ENCODE data around the gene PACRGL. TPM values are rescaled to one million over a fixed set of nuclear protein-coding genes. Genes with fewer than 3 reads are reported as not detected.

The PACRGL gene
- polyA plus RNA-seq (ENCODE audit: insufficient read depth in 1 of 5, insufficient read length in 5 of 5, low replicate concordance in 1 of 5): 10 to 100 TPM; 29.8 to 42.9 (median 37.7) TPM
- long read RNA-seq, donor 1, partial matches to known transcripts: 0 of 2 reads
- long read RNA-seq, donor 1, other reads (novel, unspliced or antisense): 0 of 2 reads
- long read RNA-seq, donor 2, partial matches to known transcripts: 0 of 1 reads
- long read RNA-seq, donor 2, other reads (novel, unspliced or antisense): 0 of 1 reads
- long read RNA-seq, donor 3, partial matches to known transcripts: 0 of 2 reads
- long read RNA-seq, donor 3, other reads (novel, unspliced or antisense): 0 of 2 reads
- long read RNA-seq, donor 4: 0 reads
- long read RNA-seq, donor 5: 0 reads
- long read RNA-seq, donor 6, partial matches to known transcripts: 0 of 1 reads
- long read RNA-seq, donor 6, other reads (novel, unspliced or antisense): 0 of 1 reads
- long read RNA-seq, donor 7: 0 reads
- long read RNA-seq, donor 8, partial matches to known transcripts: 0 of 1 reads
- long read RNA-seq, donor 8, other reads (novel, unspliced or antisense): 0 of 1 reads

DNA sequence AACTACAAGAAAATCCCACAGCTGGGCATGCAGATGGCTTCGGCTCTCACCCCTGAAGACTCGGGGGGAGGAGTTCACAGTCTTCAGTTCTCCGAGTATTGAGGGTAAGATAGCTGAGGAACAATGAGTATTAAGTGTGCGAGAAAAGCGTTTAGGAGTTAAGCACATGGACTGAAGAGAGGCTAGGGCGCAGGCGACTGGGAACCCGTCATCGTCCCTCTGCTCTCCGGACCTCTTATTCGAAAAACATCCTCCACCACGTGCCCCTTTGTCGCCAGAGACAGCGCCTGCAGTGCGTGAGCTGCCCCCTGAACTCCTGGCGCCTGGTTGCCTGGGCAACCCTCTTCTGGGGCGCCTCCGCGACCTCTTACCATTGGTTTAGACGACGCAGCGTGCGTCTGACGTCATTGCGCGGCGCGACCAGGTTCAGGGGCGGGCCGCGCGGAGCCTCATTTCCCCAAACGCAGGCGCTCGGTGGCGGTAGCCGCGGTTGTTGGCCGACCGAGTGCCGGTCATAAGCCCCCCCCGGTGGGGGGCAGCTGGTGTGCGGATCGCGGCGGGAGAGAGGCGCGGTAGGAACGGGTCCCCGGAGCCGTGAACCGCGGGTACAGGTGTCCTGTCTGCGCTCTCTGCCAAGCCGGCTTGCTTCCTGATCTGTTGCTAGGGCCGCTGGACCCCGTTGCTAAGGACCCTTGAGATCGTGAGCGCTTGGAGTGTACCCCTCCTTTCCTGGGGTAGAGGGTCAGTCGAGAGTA, at the start of gene PACRGL:
PACRGL (plus strand) TSS at position 452 of the 755 bp plus-strand sequence. CDS start 4,024 bp downstream, outside the sequence.
- peak; percentile 97 for DNase-seq

DNA sequence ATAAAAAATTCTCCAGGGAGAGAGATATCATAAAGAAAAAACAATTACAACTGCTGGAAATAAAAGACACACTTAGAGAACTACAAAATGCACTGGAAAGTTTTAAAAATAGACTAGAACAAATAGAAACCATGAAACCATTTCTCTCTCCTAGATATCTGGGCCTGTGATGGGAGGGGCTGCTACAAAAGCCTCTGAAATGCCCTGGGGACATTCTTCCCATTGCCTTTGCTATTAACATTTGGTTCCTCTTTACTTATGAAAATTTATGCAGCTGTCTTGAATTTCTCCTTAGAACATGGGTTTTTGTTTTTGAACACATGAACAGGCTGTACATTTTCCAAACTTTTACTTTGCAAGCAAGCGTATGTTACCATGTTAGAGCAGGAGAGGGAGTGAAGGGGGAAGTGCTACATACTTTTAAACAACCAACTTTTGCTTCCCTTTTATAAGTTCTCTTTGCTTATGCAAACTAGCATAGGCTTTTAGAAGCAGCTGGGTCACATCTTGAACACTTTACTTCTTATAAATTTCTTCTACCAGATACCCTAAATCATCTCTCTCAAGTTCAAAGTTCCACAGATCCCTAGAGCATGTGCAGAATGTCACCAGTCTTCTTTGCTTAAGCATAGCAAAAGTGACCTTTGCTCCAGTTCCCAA, 47.9 kb upstream of the PACRGL start:
- DNase-seq: no peak

DNA sequence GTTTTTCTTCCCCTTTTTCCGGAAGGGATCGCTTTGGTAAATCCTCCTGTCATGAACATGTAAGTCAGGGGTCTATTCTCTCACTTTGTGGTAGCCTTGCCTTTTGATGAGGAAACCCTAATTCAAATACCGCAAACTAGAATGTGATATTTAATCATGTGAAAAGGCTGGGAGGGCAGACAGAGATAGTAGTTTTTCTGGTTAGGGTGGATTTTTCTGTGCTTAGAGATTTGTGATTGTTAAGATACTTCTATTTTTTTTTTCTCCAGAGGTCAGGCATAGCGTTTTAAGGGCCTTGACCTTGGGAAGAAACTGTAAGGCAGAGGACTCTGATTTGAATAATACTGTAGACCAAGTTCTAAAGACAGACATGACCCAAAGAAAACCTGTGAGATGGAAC, 41.8 kb upstream of the PACRGL start:
- DNase-seq: no peak

DNA sequence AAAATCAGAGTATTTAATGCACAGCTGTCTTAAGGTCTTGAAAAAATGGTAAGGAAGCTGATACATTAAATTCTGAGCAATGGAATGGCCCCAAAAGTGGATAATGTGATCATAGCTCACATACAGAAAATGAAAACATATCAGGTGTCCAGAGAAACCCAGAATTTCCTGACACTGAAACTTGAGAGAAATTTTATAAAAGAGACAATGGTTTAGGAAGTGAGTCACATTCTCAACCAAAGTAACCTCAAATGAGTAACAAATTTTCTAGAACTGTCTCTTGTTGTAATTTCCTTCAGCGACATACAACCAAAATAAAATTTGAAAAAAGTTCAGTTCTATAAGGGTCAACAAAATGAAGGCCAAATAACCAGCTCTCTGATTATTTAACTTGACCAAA, 37.4 kb upstream of the PACRGL start:
- no peak for DNase-seq

DNA sequence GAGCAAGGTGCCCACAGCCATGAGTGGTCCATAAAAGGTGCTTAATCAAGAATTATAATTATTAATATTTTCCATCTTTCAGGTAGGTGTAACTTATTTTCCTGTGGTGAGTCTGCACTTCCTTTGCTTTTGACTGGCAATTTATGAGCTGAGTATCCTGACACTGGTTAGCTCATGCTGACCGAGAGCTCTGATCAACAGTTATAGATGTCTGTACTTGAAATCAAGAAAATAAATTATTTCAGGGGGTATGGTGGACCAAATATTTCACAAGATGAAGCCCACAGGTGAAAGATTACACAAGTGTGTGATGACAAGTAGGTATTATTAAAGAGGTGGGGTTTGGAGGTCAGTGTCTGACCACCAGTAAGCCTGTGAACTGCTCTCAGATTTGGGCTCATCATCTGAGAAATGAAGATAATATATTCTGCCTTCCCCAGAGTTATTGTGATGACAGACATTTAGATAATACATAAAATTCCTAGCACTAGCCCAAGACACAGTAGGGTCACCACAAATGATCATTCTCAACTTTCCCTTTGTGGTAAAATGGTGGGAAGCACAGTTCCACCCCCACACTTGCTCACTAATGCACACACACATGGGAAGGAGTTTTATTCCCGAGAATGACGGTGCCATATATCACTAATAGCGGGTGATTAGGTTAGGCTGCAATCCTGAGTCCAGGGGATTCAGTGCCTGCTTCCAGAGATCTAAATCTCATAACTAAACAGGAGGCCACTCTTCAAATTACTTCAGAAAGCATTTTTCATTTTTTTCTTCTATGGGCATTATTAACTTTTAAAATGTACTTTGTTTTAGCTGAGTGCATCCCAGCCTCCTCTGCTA, 34.0 kb upstream of the PACRGL start:
- no peak for DNase-seq

DNA sequence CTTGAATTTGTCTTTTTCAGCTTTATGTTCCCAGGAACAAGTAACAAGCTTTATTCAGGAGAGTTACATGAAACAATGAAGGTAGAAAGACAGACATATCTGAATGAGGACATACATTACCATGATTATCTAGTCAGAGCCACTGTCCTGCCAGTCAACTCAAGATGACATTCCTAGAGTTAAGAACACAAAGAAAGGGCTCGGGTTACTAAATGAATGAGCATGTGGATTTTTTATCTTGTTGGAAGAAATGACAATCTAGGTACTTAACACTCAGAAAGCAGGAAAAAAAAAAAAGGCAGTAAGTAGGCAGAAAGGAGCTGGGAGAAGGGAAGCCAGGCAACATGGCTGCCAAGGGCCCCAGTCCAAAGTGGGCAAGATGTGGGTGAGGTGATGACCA, 28.0 kb upstream of the PACRGL start:
- DNase-seq: no peak

DNA sequence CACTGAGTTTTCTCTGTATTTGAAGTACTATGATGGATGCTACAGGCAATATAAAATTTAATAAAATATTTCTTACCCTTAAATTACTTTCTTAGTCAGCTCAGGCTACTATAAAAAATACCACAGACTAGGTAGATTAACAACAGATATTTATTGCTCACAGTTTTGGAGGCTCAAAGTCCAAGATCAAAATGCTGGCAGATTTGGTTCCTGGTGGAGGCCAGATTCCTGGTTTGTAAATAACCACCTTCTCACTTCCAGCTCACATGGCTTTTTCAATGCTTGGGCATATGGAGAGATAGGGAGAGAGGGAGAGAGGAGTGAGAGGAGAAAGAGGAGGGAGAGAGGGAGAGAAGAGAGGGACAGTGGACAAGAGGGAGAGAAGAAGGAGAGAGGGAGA, 24.5 kb upstream of the PACRGL start:
- no peak for DNase-seq

DNA sequence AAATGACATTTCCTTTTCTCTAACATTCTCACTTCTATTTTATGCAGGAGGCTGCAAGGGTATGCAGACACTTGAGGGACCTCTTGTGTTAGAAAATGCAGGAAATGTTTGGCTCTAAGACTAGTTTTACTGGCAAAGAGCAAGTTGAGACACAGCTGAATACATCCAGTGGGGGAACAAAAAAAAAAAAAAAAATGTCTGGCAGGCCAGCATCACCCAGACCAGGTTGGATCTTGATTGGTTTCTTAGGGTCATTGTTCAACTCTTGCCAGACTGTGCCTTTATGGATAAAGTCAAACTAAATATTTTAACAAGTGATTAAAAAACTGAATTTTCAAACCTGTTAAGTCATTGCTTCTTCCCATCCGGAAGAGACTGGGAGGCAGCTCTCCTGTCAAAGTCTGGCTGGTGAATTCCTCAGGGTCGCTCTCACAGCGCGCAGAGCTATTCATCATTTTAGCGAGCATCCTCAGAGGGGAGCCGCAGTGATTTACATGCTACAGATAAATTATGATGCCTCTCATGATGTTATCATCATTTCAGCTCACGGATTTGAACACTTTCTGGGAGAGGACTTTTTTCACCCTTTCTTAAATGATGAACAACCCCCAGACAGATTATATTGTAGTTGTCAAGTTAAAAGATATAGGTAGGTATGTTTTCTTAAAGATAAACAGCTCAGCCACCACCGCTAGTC, 23.6 kb upstream of the PACRGL start:
- DNase-seq: no peak

DNA sequence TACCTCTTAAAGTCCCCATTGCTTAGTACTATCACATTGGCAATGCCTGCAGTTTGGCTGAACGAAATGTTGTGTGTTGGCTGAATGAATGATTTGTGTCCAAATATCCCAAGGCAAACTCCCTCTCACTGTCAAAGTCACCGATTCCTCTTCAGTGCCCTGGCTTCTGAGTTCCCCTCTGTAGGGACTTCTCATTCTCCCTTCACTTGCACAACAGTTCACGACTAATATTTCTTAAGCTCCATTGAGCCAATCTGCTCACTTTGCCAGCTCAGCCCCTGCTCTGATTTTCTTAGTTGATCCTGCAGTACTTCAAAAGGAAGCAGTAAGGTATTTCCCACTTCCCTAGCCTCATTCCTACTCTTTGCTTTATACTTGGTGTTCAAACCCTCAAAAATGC, 21.9 kb upstream of the PACRGL start:
- no peak for DNase-seq

DNA sequence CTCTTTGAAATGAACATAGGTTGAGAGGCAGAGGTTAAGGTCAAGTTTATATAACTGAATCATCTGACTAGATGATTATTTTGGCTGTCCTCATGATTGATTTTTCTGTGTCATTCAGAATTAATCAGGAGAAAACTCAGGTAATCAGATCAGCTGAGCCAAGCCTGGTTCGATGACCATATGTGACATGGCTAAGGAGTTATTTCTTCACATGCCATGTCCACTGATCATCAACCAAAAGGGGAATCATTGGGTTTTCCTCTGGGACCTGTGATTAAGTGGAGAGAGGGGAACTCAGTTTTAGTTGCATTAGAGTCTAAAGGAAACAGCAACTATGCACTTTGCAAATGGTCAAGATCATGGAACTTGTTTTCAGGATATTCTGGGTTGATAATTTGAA, 20.3 kb upstream of the PACRGL start:
- DNase-seq: no peak

DNA sequence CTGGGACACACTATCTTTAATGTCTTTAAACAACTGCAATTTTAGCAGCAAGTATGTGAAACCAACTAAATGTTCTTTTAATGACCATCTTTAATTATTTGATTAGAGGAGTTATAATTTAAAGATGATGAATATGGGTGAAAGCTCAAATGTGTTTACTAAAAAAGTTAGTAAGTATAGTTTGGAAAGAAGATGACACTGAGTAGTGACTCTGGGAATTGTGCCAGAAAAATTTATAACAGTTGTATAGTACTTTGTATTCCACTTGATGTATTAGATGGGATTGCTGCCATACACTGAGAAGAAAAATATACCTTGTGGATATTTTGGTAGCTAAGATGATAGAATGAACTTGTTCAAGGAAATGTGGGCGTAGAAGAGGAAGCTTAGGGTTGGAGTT, 19.5 kb upstream of the PACRGL start:
- DNase-seq: peak; percentile 34 to 41

DNA sequence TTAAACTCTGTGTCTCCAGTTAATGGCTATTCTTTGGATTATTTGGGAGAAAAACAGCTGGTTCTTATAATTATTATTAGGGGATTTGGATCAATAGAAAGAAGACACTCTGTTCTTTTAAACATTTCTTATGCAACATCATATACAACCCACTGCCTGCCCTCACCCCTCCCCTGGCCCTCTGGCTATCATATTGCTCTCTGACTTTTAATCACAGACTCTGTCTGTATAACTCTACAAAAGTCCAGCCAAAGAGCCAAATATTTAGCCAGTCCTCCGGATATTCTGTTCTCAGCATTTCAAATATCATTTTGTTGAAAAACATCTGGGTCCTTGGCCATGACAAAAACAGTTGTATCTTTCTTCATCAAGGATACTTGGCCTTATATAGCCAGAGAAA, 19.0 kb upstream of the PACRGL start:
- peak; percentile 58 to 60 for DNase-seq

DNA sequence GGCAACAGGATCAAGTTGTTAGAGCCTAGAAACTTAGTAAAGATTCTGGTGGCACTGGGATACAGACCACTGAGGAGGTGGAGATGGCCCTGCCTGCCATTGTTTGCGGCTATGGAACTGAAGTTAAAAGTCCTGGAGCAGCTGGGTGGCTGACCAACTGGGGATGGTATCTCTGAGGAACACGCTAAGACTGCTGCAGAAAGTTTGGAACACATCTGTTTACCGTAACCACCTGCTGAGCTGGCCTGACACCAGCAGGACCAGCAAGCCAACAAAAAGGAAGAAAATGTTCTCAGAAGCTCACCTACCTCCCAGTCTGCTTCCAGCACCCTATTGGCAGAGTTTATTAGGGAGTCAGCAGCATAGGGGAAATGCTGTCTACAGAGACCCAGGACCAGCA, 17.4 kb upstream of the PACRGL start:
- DNase-seq: no peak

DNA sequence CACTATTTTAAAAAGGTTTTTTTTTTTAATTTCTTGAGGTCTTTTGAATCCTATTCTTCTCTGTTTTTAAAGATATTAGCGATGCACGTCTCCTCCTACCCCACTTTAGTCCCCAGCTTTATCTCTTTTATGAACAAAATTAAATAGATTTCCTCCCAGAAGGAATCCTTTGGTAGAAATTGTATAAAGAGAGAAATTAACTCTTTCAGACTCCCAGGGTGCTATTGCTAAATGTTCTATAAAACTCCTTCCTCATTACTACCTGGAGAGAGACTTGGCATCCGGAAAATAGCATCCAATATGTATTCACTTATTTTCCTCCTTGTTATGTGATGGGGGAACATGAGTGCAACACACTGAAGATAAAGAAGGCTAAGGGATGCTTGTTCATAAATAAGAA, 16.5 kb upstream of the PACRGL start:
- DNase-seq: no peak

DNA sequence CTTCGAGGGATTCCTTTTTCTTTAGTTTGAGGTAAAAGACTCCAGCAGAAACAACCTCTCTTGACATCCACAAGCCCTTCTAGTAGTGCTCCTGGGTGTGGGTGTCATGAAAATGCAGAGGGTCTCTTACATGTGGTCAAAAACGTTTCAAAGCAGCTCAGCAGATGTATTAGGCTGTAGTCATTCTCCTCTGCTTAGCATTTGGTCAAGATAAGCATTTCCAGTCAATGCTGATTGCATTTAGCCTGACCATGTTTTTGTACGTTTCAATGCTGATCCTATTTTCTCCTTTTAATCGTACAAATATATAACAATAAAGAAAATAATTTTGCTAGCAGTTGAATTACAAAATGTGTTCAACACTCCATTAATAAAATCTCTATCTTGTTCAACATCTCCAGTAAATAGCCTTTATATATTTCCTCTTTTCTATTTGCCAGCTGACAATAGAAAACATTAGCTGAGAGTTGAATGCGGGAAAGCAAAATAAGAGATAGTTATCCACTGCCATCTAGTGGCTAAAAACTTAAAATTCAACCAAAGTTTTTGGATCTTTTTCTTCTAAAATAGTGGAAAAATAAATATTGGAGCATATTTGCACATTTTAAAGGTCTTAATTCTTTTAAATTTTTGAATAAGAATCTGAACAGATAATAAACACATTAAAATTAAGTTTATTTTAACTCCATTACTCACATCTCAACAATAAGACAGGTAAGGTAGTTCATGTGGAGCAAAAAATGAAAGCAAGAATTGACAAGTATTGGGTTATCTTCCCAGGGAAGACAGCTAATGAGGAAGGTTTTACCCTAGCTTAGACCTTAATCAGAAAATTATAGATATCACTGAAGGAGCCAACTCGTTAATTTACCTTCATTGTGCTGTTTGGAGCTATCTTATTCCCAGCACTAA, 15.2 kb upstream of the PACRGL start:
- DNase-seq: peak; percentile 40 to 52

DNA sequence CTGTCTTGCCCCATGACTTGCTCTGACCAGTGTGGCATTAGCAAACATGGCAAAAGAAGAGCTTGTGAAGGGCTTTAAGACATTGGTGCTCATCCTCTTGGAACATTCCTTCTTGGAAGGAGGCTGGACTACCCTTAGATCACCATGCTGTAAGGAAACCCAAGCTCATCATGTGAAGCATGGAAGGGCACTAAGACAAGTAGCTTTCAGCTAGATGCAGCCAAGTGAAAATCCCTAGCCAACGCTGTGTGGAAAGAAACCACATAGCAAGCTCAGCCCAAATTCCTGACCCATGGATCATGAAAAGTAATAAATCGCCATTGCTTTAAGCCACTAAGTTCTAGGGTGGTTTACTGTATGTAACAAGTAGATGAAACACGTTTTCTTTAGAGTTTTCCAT, 12.4 kb upstream of the PACRGL start:
- no peak for DNase-seq

DNA sequence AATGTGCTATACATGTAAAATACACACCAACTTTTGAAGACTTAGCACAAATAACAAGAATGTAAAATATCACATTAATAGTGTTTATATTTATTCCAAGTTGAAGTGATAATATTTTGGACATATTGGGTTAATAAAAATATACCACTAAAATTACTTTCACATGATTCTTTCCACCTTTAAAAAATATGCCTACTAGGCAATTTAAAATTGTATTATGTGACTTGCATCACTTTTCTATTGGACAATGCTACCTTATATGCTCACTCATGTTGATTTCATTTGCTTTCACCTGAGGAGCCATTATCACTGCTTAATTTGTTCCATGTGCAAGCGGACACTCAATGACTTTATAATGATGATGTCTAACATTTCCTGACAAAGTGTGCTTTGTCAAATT, 3.4 kb upstream of the PACRGL start:
- no peak for DNase-seq

DNA sequence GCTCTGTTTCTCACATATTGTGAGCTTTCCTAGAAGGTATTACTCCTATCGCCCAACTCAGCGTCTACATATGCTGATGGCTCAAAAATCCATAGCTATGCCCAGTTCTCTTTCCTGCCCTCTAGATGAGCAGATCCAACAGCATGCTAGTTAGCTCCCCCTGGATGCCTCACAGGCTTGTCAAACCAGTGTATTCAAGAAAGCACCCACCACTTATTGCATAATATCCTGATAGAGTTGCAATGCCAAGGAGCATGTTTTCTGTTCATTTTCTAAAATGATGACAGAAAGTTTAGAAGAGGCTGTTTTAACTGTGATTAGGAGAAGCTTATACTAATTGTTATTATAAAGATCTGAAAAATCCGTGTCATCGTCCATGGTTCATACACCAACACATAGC, 1.9 kb upstream of the PACRGL start:
- DNase-seq: no peak

DNA sequence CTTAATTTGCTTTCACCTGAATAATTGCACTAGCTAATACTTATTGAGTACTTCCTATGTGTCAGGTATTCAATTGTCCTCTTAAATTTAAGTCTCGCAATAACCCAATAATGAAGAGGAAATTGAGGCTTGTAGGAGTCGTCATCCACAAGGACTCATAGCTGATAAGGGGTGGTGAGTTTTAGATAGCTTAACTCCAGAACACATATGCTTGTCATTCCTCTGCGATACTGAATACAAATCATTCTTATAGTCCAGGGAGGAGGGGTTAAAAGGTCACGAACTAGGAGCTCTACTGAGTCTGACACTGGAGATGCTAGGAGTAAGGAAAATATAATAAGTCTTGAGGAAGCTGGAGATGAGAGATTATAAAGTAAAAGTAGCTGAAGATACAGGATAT, 1.4 kb upstream of the PACRGL start:
- no peak for DNase-seq

DNA sequence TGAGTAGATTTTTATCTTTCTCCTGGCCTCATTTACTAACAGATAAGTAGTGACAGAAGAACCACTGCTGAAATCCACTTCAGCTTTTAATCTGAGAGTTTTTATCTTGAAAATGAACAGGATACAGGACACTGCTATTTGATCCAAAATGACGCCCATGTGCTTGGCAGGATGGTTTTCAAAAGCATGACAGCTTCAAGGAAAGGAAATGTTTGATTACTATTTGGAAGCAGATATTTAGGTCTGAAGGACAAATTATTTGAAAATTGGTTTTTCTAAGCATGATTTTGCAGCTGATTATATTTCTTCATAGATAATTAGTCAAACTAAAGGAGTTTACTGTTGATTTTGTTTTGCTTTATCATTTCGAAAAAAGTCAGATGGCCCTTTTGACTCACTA, 11.1 kb downstream of the PACRGL start:
- DNase-seq: no peak

All from right lung (tissue), 10 donors.